WTC11 (cell line): ENCODE results near the gene ZNF529. TPM values are rescaled to one million over a fixed set of nuclear protein-coding genes. Genes with fewer than 3 reads are reported as not detected.

Experiments used
- ATAC-seq: fragments of 200-7000 bp; cut with Tn5 transposase; 2 replicates; pipeline ENCODE4 v1.10.0; 2021; ENCODE audit warnings: mild to moderate bottlenecking, moderate library complexity
- CTCF ChIA-PET: fragments of 300-600 bp; sonication (Branson Sonifier 250); formaldehyde crosslinking; loops from one replicate; lab custom pipeline; 2021; ENCODE audit warnings: antibody characterized with exemption; lab: Charles Lee
- POLR2A ChIA-PET: fragments of 350-600 bp; sonication (Branson Sonifier 250); formaldehyde crosslinking; loops from one replicate; lab custom pipeline; 2021; ENCODE audit warnings: antibody characterized with exemption; lab: Charles Lee
- DNase-seq: peaks from one replicate; pipeline ENCODE4 v3.0.0; 2021; ENCODE audit warnings: low spot score
- H3K27ac Mint-ChIP-seq: 2 replicates; pipeline ENCODE4 v1.8.0; 2021; ENCODE audit warnings: mixed read lengths
- H3K27me3 Mint-ChIP-seq: 2 replicates; pipeline ENCODE4 v1.8.0; 2021; ENCODE audit warnings: low read depth, mild to moderate bottlenecking, moderate library complexity, mixed read lengths
- H3K36me3 Mint-ChIP-seq: 2 replicates; pipeline ENCODE4 v1.8.0; 2021; ENCODE audit warnings: mixed read lengths
- H3K4me1 Mint-ChIP-seq: 2 replicates; pipeline ENCODE4 v1.8.0; 2022; ENCODE audit warnings: mixed read lengths
- H3K4me3 Mint-ChIP-seq: 2 replicates; pipeline ENCODE4 v1.8.0; 2021; ENCODE audit warnings: mild to moderate bottlenecking, moderate library complexity, mixed read lengths
- H3K9me3 Mint-ChIP-seq: 2 replicates; pipeline ENCODE4 v1.8.0; 2021; ENCODE audit warnings: mixed read lengths
- CBFB ChIP-seq: sonication (generic); formaldehyde crosslinking; IDR thresholded peaks from 2 replicates; pipeline ENCODE4 v1.8.1; 2022; ENCODE audit warnings: mild to moderate bottlenecking, low read depth, missing genetic modification reagents
- CREB1 ChIP-seq: sonication (generic); formaldehyde crosslinking; IDR thresholded peaks from 2 replicates; pipeline ENCODE4 v1.8.0; 2023; ENCODE audit warnings: mild to moderate bottlenecking, missing genetic modification reagents
- ETV6 ChIP-seq: sonication (generic); formaldehyde crosslinking; IDR thresholded peaks from 2 replicates; pipeline ENCODE4 v1.8.1; 2022; ENCODE audit warnings: mild to moderate bottlenecking, missing genetic modification reagents
- FOXJ3 ChIP-seq: sonication (generic); formaldehyde crosslinking; IDR thresholded peaks from 2 replicates; pipeline ENCODE4 v1.9.0; 2021; ENCODE audit warnings: missing genetic modification reagents, mild to moderate bottlenecking, borderline replicate concordance
- FOXK1 ChIP-seq: sonication (generic); formaldehyde crosslinking; IDR thresholded peaks from 2 replicates; pipeline ENCODE4 v1.8.0; 2022; ENCODE audit warnings: mild to moderate bottlenecking, moderate library complexity, missing genetic modification reagents
- FOXP1 ChIP-seq: sonication (generic); formaldehyde crosslinking; IDR thresholded peaks from 2 replicates; pipeline ENCODE4 v1.8.0; 2022; ENCODE audit warnings: missing genetic modification reagents, mild to moderate bottlenecking, moderate library complexity, borderline replicate concordance
- MXD4 ChIP-seq: fragments of 250-450 bp; sonication (Bioruptor Pico); IDR thresholded peaks from 2 replicates; pipeline ENCODE4 v1.8.0; 2021; ENCODE audit warnings: mild to moderate bottlenecking, moderate library complexity, borderline replicate concordance
- MYBL2 ChIP-seq: sonication (generic); formaldehyde crosslinking; IDR thresholded peaks from 2 replicates; pipeline ENCODE4 v1.8.1; 2023; ENCODE audit warnings: mild to moderate bottlenecking, moderate library complexity, missing genetic modification reagents
- NR3C1 ChIP-seq: sonication (generic); formaldehyde crosslinking; conservative IDR thresholded peaks from 2 replicates; pipeline ENCODE4 v1.8.1; 2023; ENCODE audit warnings: low read depth, mild to moderate bottlenecking, missing genetic modification reagents
- PRRX2 ChIP-seq: fragments of 250-450 bp; sonication (Bioruptor Pico); IDR thresholded peaks from 2 replicates; pipeline ENCODE4 v1.8.0; 2021; ENCODE audit warnings: mild to moderate bottlenecking
- SMAD3 ChIP-seq: sonication (generic); formaldehyde crosslinking; IDR thresholded peaks from 2 replicates; pipeline ENCODE4 v1.8.0; 2022; ENCODE audit warnings: missing genetic modification reagents, mild to moderate bottlenecking, borderline replicate concordance
- SP1 ChIP-seq: sonication (generic); formaldehyde crosslinking; conservative IDR thresholded peaks from 2 replicates; pipeline ENCODE4 v1.8.1; 2022; ENCODE audit warnings: missing genetic modification reagents
- TP53 ChIP-seq: sonication (generic); formaldehyde crosslinking; IDR thresholded peaks from 2 replicates; pipeline ENCODE4 v1.8.1; 2023; ENCODE audit warnings: mild to moderate bottlenecking, missing genetic modification reagents
- ZBTB21 ChIP-seq: sonication (generic); formaldehyde crosslinking; IDR thresholded peaks from 2 replicates; pipeline ENCODE4 v1.8.1; 2023; ENCODE audit warnings: mild to moderate bottlenecking, missing genetic modification reagents, borderline replicate concordance
- ZNF416 ChIP-seq: fragments of 250-450 bp; sonication (Bioruptor Pico); IDR thresholded peaks from 2 replicates; pipeline ENCODE4 v1.9.0; 2021; ENCODE audit warnings: mild to moderate bottlenecking, inconsistent platforms
- total RNA-seq: library from RNA; stranded (reverse); gene quantifications from 3 replicates; pipeline ENCODE4 v1.2.3, GENCODE V29; 2021
- TF ChIP-seq, protein P1 (sequence below): sonication (generic); formaldehyde crosslinking; IDR thresholded peaks from 2 replicates; pipeline ENCODE4 v1.8.0; 2022; ENCODE audit warnings: mild to moderate bottlenecking, missing genetic modification reagents
- TF ChIP-seq, protein P2 (sequence below): sonication (generic); formaldehyde crosslinking; IDR thresholded peaks from 2 replicates; pipeline ENCODE4 v1.8.1; 2023; ENCODE audit warnings: mild to moderate bottlenecking, missing genetic modification reagents, borderline replicate concordance
- TF ChIP-seq, protein P3 (sequence below): fragments of 250-450 bp; sonication (Bioruptor Pico); IDR thresholded peaks from 2 replicates; pipeline ENCODE4 v1.9.0; 2021; ENCODE audit warnings: moderate library complexity, mild to moderate bottlenecking, inconsistent platforms, borderline replicate concordance
- TF ChIP-seq, protein P4 (sequence below): sonication (generic); formaldehyde crosslinking; conservative IDR thresholded peaks from 2 replicates; pipeline ENCODE4 v1.8.1; 2023; ENCODE audit warnings: mild to moderate bottlenecking, low read depth, missing genetic modification reagents, moderate library complexity
- TF ChIP-seq, protein P5 (sequence below): fragments of 250-450 bp; sonication (Bioruptor Pico); IDR thresholded peaks from 2 replicates; pipeline ENCODE4 v1.8.0; 2021; ENCODE audit warnings: mild to moderate bottlenecking

ZNF529 gene
- total RNA-seq, 1 experiment from 2014 or later = 13.1 TPM

DNA sequence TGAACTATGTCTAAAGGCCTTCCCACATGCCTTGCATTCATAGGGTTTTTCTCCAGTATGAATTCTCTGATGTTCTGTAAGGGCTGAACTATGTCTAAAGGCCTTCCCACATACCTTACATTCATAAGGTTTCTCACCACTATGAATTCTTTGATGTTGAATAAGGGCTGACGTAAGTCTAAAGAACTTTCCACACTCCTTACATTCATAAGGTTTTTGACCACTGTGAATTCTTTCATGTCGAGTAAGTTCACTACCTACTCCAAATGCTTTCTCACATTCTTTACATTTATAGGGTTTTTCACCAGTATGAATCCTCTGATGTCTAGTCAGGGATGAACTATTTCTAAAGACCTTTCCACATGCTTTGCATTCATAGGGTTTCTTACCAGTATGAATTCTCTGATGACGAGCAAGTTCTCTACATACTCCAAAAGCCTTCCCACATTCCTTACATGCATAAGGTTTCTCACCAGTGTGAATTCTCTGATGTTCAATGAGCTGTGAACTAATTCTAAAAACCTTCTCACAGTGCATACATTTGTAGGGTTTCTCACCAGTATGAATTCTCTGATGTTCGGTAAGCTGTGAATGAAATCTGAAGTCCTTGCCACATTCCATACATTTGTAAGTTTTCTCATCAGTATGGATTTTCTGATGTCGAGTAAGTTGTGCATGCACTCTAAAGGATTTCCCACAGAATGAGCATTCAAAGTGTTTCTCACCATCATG, 25.9 kb downstream of the ZNF529 start (continued):
- TF ChIP-seq, protein P1, sequence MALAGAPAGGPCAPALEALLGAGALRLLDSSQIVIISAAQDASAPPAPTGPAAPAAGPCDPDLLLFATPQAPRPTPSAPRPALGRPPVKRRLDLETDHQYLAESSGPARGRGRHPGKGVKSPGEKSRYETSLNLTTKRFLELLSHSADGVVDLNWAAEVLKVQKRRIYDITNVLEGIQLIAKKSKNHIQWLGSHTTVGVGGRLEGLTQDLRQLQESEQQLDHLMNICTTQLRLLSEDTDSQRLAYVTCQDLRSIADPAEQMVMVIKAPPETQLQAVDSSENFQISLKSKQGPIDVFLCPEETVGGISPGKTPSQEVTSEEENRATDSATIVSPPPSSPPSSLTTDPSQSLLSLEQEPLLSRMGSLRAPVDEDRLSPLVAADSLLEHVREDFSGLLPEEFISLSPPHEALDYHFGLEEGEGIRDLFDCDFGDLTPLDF (CRISPR knock-in tag) = no peak
- TF ChIP-seq, protein P2, sequence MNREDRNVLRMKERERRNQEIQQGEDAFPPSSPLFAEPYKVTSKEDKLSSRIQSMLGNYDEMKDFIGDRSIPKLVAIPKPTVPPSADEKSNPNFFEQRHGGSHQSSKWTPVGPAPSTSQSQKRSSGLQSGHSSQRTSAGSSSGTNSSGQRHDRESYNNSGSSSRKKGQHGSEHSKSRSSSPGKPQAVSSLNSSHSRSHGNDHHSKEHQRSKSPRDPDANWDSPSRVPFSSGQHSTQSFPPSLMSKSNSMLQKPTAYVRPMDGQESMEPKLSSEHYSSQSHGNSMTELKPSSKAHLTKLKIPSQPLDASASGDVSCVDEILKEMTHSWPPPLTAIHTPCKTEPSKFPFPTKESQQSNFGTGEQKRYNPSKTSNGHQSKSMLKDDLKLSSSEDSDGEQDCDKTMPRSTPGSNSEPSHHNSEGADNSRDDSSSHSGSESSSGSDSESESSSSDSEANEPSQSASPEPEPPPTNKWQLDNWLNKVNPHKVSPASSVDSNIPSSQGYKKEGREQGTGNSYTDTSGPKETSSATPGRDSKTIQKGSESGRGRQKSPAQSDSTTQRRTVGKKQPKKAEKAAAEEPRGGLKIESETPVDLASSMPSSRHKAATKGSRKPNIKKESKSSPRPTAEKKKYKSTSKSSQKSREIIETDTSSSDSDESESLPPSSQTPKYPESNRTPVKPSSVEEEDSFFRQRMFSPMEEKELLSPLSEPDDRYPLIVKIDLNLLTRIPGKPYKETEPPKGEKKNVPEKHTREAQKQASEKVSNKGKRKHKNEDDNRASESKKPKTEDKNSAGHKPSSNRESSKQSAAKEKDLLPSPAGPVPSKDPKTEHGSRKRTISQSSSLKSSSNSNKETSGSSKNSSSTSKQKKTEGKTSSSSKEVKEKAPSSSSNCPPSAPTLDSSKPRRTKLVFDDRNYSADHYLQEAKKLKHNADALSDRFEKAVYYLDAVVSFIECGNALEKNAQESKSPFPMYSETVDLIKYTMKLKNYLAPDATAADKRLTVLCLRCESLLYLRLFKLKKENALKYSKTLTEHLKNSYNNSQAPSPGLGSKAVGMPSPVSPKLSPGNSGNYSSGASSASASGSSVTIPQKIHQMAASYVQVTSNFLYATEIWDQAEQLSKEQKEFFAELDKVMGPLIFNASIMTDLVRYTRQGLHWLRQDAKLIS = no peak
- no peak for TF ChIP-seq CBFB (CRISPR knock-in tag)
- TF ChIP-seq, all 79 proteins: peak for 0

DNA sequence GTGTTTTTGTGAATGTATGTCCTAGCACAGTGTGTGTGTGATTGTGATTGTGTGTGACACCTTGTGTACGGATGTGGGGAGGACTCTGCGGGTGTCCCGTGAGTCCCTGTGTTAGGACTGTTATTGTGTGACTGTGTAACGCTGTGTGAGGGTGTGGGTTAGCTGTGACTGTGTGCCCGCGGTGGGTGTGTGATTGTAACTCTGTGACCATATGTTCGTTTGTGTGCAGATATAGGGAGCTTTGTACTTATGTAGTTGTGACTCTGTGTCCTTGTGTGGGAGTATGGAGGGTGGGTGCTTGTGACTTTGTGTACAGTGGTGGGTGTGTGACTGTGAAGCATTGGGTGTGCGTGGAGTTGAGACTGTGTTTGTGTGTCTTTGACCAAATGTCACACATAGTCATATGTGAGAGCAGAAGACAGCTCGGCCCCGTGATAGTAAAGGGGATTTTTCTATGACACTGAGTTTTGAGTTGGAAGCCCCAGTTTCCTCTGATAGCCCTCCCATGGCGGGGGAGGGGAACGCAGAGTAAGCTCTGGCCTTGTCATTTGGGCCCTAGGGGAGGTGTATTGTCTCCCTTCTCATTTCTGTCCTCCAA, 44.1 kb downstream of the ZNF529 start:
- H3K36me3 Mint-ChIP-seq = peaks cover 28% of the 10 kb centered on the region
- H3K9me3 Mint-ChIP-seq = peaks cover 12% of the 10 kb centered on the region
- H3K4me3 Mint-ChIP-seq = peak overlapping the region; percentile 99
- H3K27me3 Mint-ChIP-seq = no peaks in the 10 kb centered on the region; the same call in 1 of the 2 replicates
- peak overlapping the region; percentile 99 for H3K27ac Mint-ChIP-seq
- peak; percentile 24 for DNase-seq
- ChIA-PET POLR2A (interaction anchor here (0.9 to 2.0 kb wide), 8 partner anchors 40 to 322 kb away, joined by 3 to 16 read pairs (median 3); partner anchors contain the start of genes ZFP82, ZNF146, ZNF345 and ZNF529), CTCF (interaction anchor here (0.7 to 1.3 kb wide), 3 partner anchors 8 to 551 kb away, joined by 3 to 7 read pairs (median 3); partner anchors contain the start of gene ZNF345)
- peaks cover 13% of the 10 kb centered on the region for H3K4me1 Mint-ChIP-seq
- TF ChIP-seq, protein P3, sequence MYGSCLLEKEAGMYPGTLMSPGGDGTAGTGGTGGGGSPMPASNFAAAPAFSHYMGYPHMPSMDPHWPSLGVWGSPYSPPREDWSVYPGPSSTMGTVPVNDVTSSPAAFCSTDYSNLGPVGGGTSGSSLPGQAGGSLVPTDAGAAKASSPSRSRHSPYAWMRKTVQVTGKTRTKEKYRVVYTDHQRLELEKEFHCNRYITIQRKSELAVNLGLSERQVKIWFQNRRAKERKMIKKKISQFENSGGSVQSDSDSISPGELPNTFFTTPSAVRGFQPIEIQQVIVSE = no peak
- no peak for TF ChIP-seq NR3C1
- no peak for TF ChIP-seq ZNF416 (CRISPR knock-in tag)
- peak; percentile 35; the same call in 1 of the 2 replicates for TF ChIP-seq SMAD3 (CRISPR knock-in tag)
- TF ChIP-seq ETV6 (CRISPR knock-in tag) = 0 out of 2 replicates have a peak, but pooled peaks have one; percentile 45
- 0 out of 2 replicates have a peak, but pooled peaks have one; percentile 7 for TF ChIP-seq FOXK1 (CRISPR knock-in tag)
- TF ChIP-seq MXD4 (CRISPR knock-in tag) = no peak
- no peak for TF ChIP-seq FOXP1 (CRISPR knock-in tag)
- TF ChIP-seq FOXJ3 = no peak
- no peak for TF ChIP-seq ZBTB21 (CRISPR knock-in tag)
- peak; percentile 4 for ATAC-seq

DNA sequence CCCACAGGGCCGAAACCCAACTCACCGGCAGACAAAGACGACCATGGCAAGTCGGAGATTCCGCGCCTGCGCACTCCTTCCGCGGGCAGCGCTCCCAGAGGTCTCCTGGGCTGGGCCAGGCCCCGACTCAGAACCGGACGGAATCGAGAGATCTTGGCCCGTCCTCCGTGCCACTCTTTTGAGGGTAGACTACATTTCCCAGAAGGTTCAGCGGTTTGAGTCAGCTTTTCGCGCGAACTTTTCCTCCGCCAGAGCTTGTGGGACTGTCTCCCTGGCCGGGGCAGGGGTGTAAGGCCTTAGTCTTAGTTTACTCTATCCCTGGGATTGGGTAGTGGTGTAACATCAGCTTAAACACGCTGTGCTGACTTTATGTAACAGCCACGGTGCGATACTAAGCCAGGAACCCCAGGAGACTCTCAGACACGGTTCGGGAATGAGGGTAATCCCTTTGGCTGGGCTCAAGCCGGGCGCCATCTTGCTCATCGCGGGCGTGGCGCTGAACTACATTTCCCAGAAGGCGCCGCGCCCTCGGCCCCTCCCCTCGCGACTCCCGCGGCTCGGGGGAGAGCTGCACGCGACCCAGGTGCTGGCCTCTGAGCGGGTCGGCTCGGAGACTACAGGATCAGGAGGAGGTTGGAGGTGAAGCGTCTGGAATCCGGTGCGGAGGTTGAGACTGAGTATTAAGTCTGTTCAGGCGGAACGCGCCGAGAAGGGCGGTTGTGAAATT, 44.7 kb downstream of the ZNF529 start, which contains the start of gene ZNF260:
Gene ZNF260, minus strand, starts transcription at position 78 of the 727 bp plus-strand sequence. CDS start 13,033 bp downstream, outside the sequence.
- POLR2A ChIA-PET = interaction anchor here (0.6 to 2.0 kb wide), 10 partner anchors 39 to 1655 kb away, joined by 3 to 16 read pairs (median 4); partner anchors contain the start of genes ZFP82, ZNF146, ZNF345 and ZNF529
- H3K9me3 Mint-ChIP-seq = peaks cover 8% of the 10 kb centered on the region
- peak; percentile 96 for ATAC-seq
- peak; percentile 98 for DNase-seq
- peaks cover 27% of the 10 kb centered on the region for H3K36me3 Mint-ChIP-seq
- H3K4me1 Mint-ChIP-seq = peaks cover 13% of the 10 kb centered on the region
- CTCF ChIA-PET = interaction anchor here (1.3 kb wide), 1 partner anchor 322 kb away, joined by 3 read pairs; the partner anchor contains the start of gene ZNF345
- peak within 1 kb of the TSS; percentile 100 for H3K27ac Mint-ChIP-seq
- peak within 1 kb of the TSS; percentile 99 for H3K4me3 Mint-ChIP-seq
- H3K27me3 Mint-ChIP-seq = no peaks in the 10 kb centered on the region; the same call in 1 of the 2 replicates
- peak; percentile 80 for TF ChIP-seq SP1 (CRISPR knock-in tag)
- TF ChIP-seq CREB1 (CRISPR knock-in tag) = no peak
- peak; percentile 41; the same call in 1 of the 2 replicates for TF ChIP-seq CBFB (CRISPR knock-in tag)
- TF ChIP-seq PRRX2 (CRISPR knock-in tag) = no peak
- TF ChIP-seq, protein P4, sequence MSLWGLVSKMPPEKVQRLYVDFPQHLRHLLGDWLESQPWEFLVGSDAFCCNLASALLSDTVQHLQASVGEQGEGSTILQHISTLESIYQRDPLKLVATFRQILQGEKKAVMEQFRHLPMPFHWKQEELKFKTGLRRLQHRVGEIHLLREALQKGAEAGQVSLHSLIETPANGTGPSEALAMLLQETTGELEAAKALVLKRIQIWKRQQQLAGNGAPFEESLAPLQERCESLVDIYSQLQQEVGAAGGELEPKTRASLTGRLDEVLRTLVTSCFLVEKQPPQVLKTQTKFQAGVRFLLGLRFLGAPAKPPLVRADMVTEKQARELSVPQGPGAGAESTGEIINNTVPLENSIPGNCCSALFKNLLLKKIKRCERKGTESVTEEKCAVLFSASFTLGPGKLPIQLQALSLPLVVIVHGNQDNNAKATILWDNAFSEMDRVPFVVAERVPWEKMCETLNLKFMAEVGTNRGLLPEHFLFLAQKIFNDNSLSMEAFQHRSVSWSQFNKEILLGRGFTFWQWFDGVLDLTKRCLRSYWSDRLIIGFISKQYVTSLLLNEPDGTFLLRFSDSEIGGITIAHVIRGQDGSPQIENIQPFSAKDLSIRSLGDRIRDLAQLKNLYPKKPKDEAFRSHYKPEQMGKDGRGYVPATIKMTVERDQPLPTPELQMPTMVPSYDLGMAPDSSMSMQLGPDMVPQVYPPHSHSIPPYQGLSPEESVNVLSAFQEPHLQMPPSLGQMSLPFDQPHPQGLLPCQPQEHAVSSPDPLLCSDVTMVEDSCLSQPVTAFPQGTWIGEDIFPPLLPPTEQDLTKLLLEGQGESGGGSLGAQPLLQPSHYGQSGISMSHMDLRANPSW (CRISPR knock-in tag) = no peak
- TF ChIP-seq MYBL2 (CRISPR knock-in tag) = no peak
- TF ChIP-seq, protein P5, sequence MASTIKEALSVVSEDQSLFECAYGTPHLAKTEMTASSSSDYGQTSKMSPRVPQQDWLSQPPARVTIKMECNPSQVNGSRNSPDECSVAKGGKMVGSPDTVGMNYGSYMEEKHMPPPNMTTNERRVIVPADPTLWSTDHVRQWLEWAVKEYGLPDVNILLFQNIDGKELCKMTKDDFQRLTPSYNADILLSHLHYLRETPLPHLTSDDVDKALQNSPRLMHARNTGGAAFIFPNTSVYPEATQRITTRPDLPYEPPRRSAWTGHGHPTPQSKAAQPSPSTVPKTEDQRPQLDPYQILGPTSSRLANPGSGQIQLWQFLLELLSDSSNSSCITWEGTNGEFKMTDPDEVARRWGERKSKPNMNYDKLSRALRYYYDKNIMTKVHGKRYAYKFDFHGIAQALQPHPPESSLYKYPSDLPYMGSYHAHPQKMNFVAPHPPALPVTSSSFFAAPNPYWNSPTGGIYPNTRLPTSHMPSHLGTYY = peak; percentile 46; the same call in 1 of the 2 replicates
- TF ChIP-seq TP53 (CRISPR knock-in tag) = peak; percentile 58; the same call in 1 of the 2 replicates
